H9 (cell line): ENCODE data around the gene NGF. TPM values are rescaled to one million over a fixed set of nuclear protein-coding genes. Genes with fewer than 3 reads are reported as not detected.

ENCODE experiments used
- DNase-seq: peaks from one replicate; pipeline ENCODE4 v3.0.0-alpha.2; 2017
- H2AFZ ChIP-seq: one replicate; pipeline ENCODE4 v1.6.1; 2013; ENCODE audit warnings: mild to moderate bottlenecking, low read length, control low read depth, moderate library complexity
- H2AK5ac ChIP-seq: 2 replicates; pipeline ENCODE4 v1.6.1; 2013; ENCODE audit warnings: low read length, control low read depth, mixed read lengths; ENCODE audit not compliant: insufficient read length
- H2BK120ac ChIP-seq: one replicate; pipeline ENCODE4 v1.6.1; 2013; ENCODE audit warnings: low read depth, mild to moderate bottlenecking, low read length, control low read depth, inconsistent platforms; ENCODE audit not compliant: poor library complexity, severe bottlenecking
- H2BK12ac ChIP-seq: 2 replicates; pipeline ENCODE4 v1.6.1; 2013; ENCODE audit warnings: low read length, control low read depth, mixed read lengths, low read depth; ENCODE audit not compliant: insufficient read length
- H2BK15ac ChIP-seq: 2 replicates; pipeline ENCODE4 v1.6.1; 2013; ENCODE audit warnings: low read depth, low read length, control low read depth
- H2BK20ac ChIP-seq: one replicate; pipeline ENCODE4 v1.6.1; 2013; ENCODE audit warnings: low read depth, mild to moderate bottlenecking, low read length, control low read depth, inconsistent platforms; ENCODE audit not compliant: poor library complexity, severe bottlenecking
- H2BK5ac ChIP-seq: 2 replicates; pipeline ENCODE4 v1.6.1; 2013; ENCODE audit warnings: low read length, control low read depth, mixed read lengths; ENCODE audit not compliant: insufficient read length
- H3K14ac ChIP-seq: 2 replicates; pipeline ENCODE4 v1.6.1; 2013; ENCODE audit warnings: low read length, control low read depth; ENCODE audit not compliant: insufficient read depth
- H3K18ac ChIP-seq: 2 replicates; pipeline ENCODE4 v1.6.1; 2013; ENCODE audit warnings: low read depth, mild to moderate bottlenecking, mixed read lengths, low read length, control low read depth; ENCODE audit not compliant: insufficient read length
- H3K23ac ChIP-seq: 2 replicates; pipeline ENCODE4 v1.6.1; 2013; ENCODE audit warnings: low read length, control low read depth, mixed read lengths, low read depth; ENCODE audit not compliant: insufficient read length
- H3K23me2 ChIP-seq: 2 replicates; pipeline ENCODE4 v1.6.1; 2013; ENCODE audit warnings: low read depth, mild to moderate bottlenecking, mixed read lengths, low read length, control low read depth; ENCODE audit not compliant: insufficient read length, poor library complexity, severe bottlenecking
- H3K27ac ChIP-seq: 2 replicates; pipeline ENCODE4 v1.5.1; 2013; ENCODE audit warnings: low read length, control low read depth, mixed read lengths, low read depth; ENCODE audit not compliant: insufficient read length
- H3K27me3 ChIP-seq: 2 replicates; pipeline ENCODE4 v1.6.1; 2013; ENCODE audit warnings: low read length, control low read depth, inconsistent platforms; ENCODE audit not compliant: insufficient read depth
- H3K4ac ChIP-seq: 2 replicates; pipeline ENCODE4 v1.6.1; 2013; ENCODE audit warnings: low read depth, mild to moderate bottlenecking, control low read depth, inconsistent platforms, low read length, moderate library complexity
- H3K4me1 ChIP-seq: 2 replicates; pipeline ENCODE4 v1.6.1; 2013; ENCODE audit warnings: low read length, control low read depth, inconsistent platforms; ENCODE audit not compliant: insufficient read depth
- H3K4me2 ChIP-seq: 2 replicates; pipeline ENCODE4 v1.6.1; 2013; ENCODE audit warnings: low read length, control low read depth, mixed read lengths; ENCODE audit not compliant: insufficient read length, insufficient read depth
- H3K56ac ChIP-seq: 2 replicates; pipeline ENCODE4 v1.6.1; 2013; ENCODE audit warnings: low read depth, mild to moderate bottlenecking, mixed read lengths, low read length, control low read depth; ENCODE audit not compliant: insufficient read length
- H3K79me1 ChIP-seq: 2 replicates; pipeline ENCODE4 v1.6.1; 2013; ENCODE audit warnings: low read depth, mild to moderate bottlenecking, moderate library complexity, low read length, control low read depth, inconsistent platforms; ENCODE audit not compliant: insufficient read depth, poor library complexity, severe bottlenecking
- H3K79me2 ChIP-seq: 2 replicates; pipeline ENCODE4 v1.6.1; 2013; ENCODE audit warnings: low read length, control low read depth, inconsistent platforms; ENCODE audit not compliant: insufficient read depth
- H3K9ac ChIP-seq: 2 replicates; pipeline ENCODE4 v1.6.1; 2013; ENCODE audit warnings: low read length, control low read depth, mixed read lengths; ENCODE audit not compliant: insufficient read length; ENCODE audit errors: extremely low read depth
- H3K9me3 ChIP-seq: one replicate; pipeline ENCODE4 v1.6.1; 2013; ENCODE audit warnings: low read depth, low read length, inconsistent platforms; ENCODE audit not compliant: control insufficient read depth
- H3T11ph ChIP-seq: one replicate; pipeline ENCODE4 v1.6.1; 2013; ENCODE audit warnings: mild to moderate bottlenecking, low read length, control low read depth, inconsistent platforms
- H4K20me1 ChIP-seq: one replicate; pipeline ENCODE4 v1.6.1; 2013; ENCODE audit not compliant: control insufficient read depth, insufficient read length, insufficient read depth
- H4K5ac ChIP-seq: 2 replicates; pipeline ENCODE4 v1.6.1; 2013; ENCODE audit warnings: low read depth, mild to moderate bottlenecking, mixed read lengths, low read length, control low read depth; ENCODE audit not compliant: insufficient read length
- H4K8ac ChIP-seq: replicated peaks from 2 replicates; pipeline ENCODE4 v1.6.1; 2013; ENCODE audit warnings: low read length, control low read depth, mixed read lengths, low read depth; ENCODE audit not compliant: insufficient read length
- H4K91ac ChIP-seq: 2 replicates; pipeline ENCODE4 v1.6.1; 2013; ENCODE audit warnings: low read depth, mild to moderate bottlenecking, moderate library complexity, mixed read lengths, low read length, control low read depth; ENCODE audit not compliant: insufficient read length
- H3K27ac Mint-ChIP-seq, 3 experiments: 2 replicates in 2 of 3; 3 replicates in 1 of 3; pipeline ENCODE4 v1.8.0; 2020 to 2021; ENCODE audit warnings: mixed read lengths in 3 of 3, mild to moderate bottlenecking in 1 of 3, moderate library complexity in 1 of 3
- H3K27me3 Mint-ChIP-seq: 2 replicates; pipeline ENCODE4 v1.8.0; 2021; ENCODE audit warnings: low read depth, mild to moderate bottlenecking, moderate library complexity, mixed read lengths
- H3K36me3 Mint-ChIP-seq, 3 experiments: 2 replicates in 2 of 3; 3 replicates in 1 of 3; pipeline ENCODE4 v1.8.0; 2020 to 2021; ENCODE audit warnings: low read depth in 3 of 3, mixed read lengths in 3 of 3; ENCODE audit not compliant: insufficient read depth in 1 of 3
- H3K4me1 Mint-ChIP-seq, 2 experiments: 2 replicates each; pipeline ENCODE4 v1.8.0; 2020; ENCODE audit warnings: mixed read lengths in 2 of 2
- H3K4me3 Mint-ChIP-seq, 2 experiments: 2 replicates in 1 of 2; 3 replicates in 1 of 2; pipeline ENCODE4 v1.8.0; 2020 to 2021; ENCODE audit warnings: mild to moderate bottlenecking in 2 of 2, mixed read lengths in 2 of 2, moderate library complexity in 1 of 2
- H3K9me3 Mint-ChIP-seq, 2 experiments: 2 replicates in 1 of 2; 3 replicates in 1 of 2; pipeline ENCODE4 v1.8.0; 2020; ENCODE audit warnings: mild to moderate bottlenecking in 2 of 2, mixed read lengths in 2 of 2, moderate library complexity in 1 of 2
- CTCF ChIP-seq: fragments of 200-600 bp; sonication (generic); conservative IDR thresholded peaks from 3 replicates; pipeline ENCODE4 v1.8.0; 2021; ENCODE audit warnings: antibody characterized with exemption, mild to moderate bottlenecking
- WGBS: extraction: QIAGEN DNeasy Blood & Tissue Kit; methylation state at CpG from one replicate; pipeline ENCODE4 v1.1.7; 2013; ENCODE audit warnings: missing lambda C conversion rate, low lambda C conversion rate, mixed read lengths; ENCODE audit not compliant: insufficient read length; ENCODE audit errors: extremely low coverage; 5-methylcytosine and 5-hydroxymethylcytosine counted together
- total RNA-seq: library from RNA; stranded (reverse); gene quantifications from 2 replicates; pipeline ENCODE4 v1.2.1, GENCODE V29; 2021

NGF gene
- total RNA-seq, 1 experiment from 2014 or later, result 0.22 TPM

- no peaks in the 10 kb centered on the region for H3K36me3 Mint-ChIP-seq
- no peak for DNase-seq
- TF ChIP-seq CTCF, result no peak
- H3K4me1 ChIP-seq, result no peaks in the 10 kb centered on the region
- H3K4me2 ChIP-seq, result no peak overlapping the region
- H3K23me2 ChIP-seq, result no peaks in the 10 kb centered on the region
- H2AFZ ChIP-seq, result no peak overlapping the region
- H3K79me2 ChIP-seq, result no peaks in the 10 kb centered on the region
- H2BK20ac ChIP-seq, result no peak overlapping the region
- no CpG with 5 or more reads among the region's 5 CpGs for WGBS
- H3K9ac ChIP-seq, result no peak overlapping the region
- H3K14ac ChIP-seq, result no peak overlapping the region
- H3K4me1 Mint-ChIP-seq, result peaks cover 19% of the 10 kb centered on the region in 2 experiments
- no peaks in the 10 kb centered on the region for H3K9me3 Mint-ChIP-seq
- no peak overlapping the region for H3T11ph ChIP-seq
- no peak overlapping the region for H3K4me3 Mint-ChIP-seq
- no peak overlapping the region for H3K4ac ChIP-seq
- H3K23ac ChIP-seq, result no peak overlapping the region
- H2BK5ac ChIP-seq, result no peak overlapping the region
- no peak overlapping the region for H3K18ac ChIP-seq
- H3K79me1 ChIP-seq, result no peaks in the 10 kb centered on the region
- no peak overlapping the region for H3K56ac ChIP-seq
- no peak overlapping the region for H4K91ac ChIP-seq
- no peak overlapping the region for H4K5ac ChIP-seq
- H2BK12ac ChIP-seq, result no peak overlapping the region
- H2BK120ac ChIP-seq, result no peak overlapping the region
- H3K27ac ChIP-seq, result no peak overlapping the region
- H3K27ac Mint-ChIP-seq, result no peak overlapping the region; a peak in 1 of 7 replicates
- no peaks in the 10 kb centered on the region for H3K9me3 ChIP-seq
- H3K27me3 Mint-ChIP-seq, result peaks cover 35% of the 10 kb centered on the region
- H4K8ac ChIP-seq, result no peak overlapping the region
- H4K20me1 ChIP-seq, result peaks cover 1% of the 10 kb centered on the region
- peaks cover 2% of the 10 kb centered on the region; the same call in 1 of the 2 replicates for H3K27me3 ChIP-seq
- H2AK5ac ChIP-seq, result no peak overlapping the region
- H2BK15ac ChIP-seq, result no peak overlapping the region
These were observed 6.3 kb downstream of the NGF start for GRCh38 chr1:115331558-115332331.
